Psoas muscle (tissue), 8 donors: Measurements from ENCODE around the gene DLX5. TPM values are rescaled to one million over a fixed set of nuclear protein-coding genes. Genes with fewer than 3 reads are reported as not detected.

Experiments used
- ATAC-seq, 4 donors: fragments of 200-7000 bp; cut with Tn5 transposase; one replicate each; pipeline ENCODE4 v1.9.1; 2020; ENCODE audit warnings: moderate library complexity in 3 of 4, mild to moderate bottlenecking in 2 of 4
- DNase-seq, 2 donors: peaks; one replicate each; pipeline ENCODE4 v3.0.0-alpha.2; 2020
- H3K27ac ChIP-seq: fragments of 200-600 bp; one replicate; pipeline ENCODE4 v1.8.0; 2022
- H3K27me3 ChIP-seq, 3 donors: fragments of 200-600 bp in 1 of 3; one replicate each; pipeline versions ENCODE4 v1.6.1 to v1.8.0; 2013 to 2022; ENCODE audit warnings: low read length in 2 of 3, mild to moderate bottlenecking in 2 of 3, moderate library complexity in 1 of 3; ENCODE audit not compliant: insufficient read depth in 3 of 3
- H3K36me3 ChIP-seq, 2 donors: fragments of 200-600 bp in 1 of 2; one replicate each; pipeline versions ENCODE4 v1.6.1 to v1.8.0; 2013 to 2022; ENCODE audit warnings: low read depth in 1 of 2, mild to moderate bottlenecking in 1 of 2, moderate library complexity in 1 of 2; ENCODE audit not compliant: insufficient read depth in 1 of 2
- H3K4me1 ChIP-seq: fragments of 200-600 bp; one replicate; pipeline ENCODE4 v1.8.0; 2022
- H3K4me3 ChIP-seq: fragments of 200-600 bp; one replicate; pipeline ENCODE4 v1.8.0; 2022; ENCODE audit warnings: mild to moderate bottlenecking
- H3K9me3 ChIP-seq: fragments of 200-600 bp; one replicate; pipeline ENCODE4 v1.8.0; 2022
- WGBS, 3 donors: extraction: QIAGEN DNeasy Blood & Tissue Kit; methylation state at CpG; one replicate each; pipeline versions ENCODE4 v1.1.6 to v1.1.7; 2013; 5-methylcytosine and 5-hydroxymethylcytosine counted together
- intact Hi-C, 2 donors: fragments of 100-400 bp; cut with DNase I; formaldehyde crosslinking; loops; one replicate each; pipeline versions ENCODE4 v1.11.0 to v1.14.2; 2022
- polyA plus RNA-seq, 3 donors: library from polyadenylated mRNA; stranded (reverse); fragments of 200-250 nt; gene quantifications; one replicate each; pipeline ENCODE4 v1.2.3, GENCODE V29; 2013
- total RNA-seq, 4 donors: library from RNA; stranded (reverse); fragmentation: NEBNext Ultra II Directional in 2 of 4; extraction: Animal tissue kit (Norgen Biotek cat#: 25700) in 2 of 4; gene quantifications; one replicate each; pipeline versions ENCODE4 v1.2.1 to v1.2.4, GENCODE V29; 2021 to 2023
- TF ChIP-seq, protein P1 (sequence below): fragments of 200-600 bp; IDR thresholded peaks from one replicate; pipeline ENCODE4 v1.8.0; 2022; ENCODE audit warnings: antibody characterized with exemption
- donor health status: healthy with polysubstance abuse.
- donor health status: DM: no; HTN: no; CAD: no; lungs with moderate emphysema.
- donor health status: Bipolar disorder and iron deficiency.
- donor health status: healthy.
- donor health status: DM: yes; HTN: yes; CAD: no.
- donor health status: DM: no; HTN: no; CAD: no.
- donor health status: DM: no; HTN: no; CAD: no.
- donor health status: DM: yes; HTN: yes; CAD: no.

DLX5 gene
- total and polyA plus RNA-seq, 7 donors, result not detected

DNA sequence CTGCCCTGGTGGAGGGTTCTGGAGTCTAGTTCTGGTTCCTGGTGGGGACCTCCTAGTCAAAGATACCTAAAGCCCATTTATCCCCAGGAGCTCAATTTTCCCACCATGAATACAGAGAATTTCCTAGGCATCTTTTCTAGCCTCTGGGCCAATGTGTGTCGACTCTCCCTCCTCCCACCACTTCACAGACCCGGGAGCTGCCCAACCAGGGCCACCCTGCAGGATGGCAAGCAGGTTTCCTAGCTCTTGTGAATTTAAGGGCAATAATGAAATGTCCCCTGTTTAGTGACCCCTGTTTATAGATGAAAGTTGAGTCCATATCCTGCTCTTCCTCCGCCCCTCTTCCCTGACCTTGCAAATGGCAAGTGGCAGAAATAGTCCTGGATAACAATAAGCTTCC, 9.4 kb downstream of the DLX5 start:
- H3K9me3 ChIP-seq, result no peaks in the 10 kb centered on the region
- H3K27me3 ChIP-seq, result peaks cover 27 to 100% (median 39%) of the 10 kb centered on the region in 3 donors
- H3K27ac ChIP-seq, result no peak overlapping the region
- no peak for DNase-seq
- intact Hi-C loops, result no loop called here
- WGBS, 3 donors, result 7 to 14% (median 7%) methylated on average over 3 of the region's 3 CpGs
- no peak for ATAC-seq
- TF ChIP-seq, protein P1, sequence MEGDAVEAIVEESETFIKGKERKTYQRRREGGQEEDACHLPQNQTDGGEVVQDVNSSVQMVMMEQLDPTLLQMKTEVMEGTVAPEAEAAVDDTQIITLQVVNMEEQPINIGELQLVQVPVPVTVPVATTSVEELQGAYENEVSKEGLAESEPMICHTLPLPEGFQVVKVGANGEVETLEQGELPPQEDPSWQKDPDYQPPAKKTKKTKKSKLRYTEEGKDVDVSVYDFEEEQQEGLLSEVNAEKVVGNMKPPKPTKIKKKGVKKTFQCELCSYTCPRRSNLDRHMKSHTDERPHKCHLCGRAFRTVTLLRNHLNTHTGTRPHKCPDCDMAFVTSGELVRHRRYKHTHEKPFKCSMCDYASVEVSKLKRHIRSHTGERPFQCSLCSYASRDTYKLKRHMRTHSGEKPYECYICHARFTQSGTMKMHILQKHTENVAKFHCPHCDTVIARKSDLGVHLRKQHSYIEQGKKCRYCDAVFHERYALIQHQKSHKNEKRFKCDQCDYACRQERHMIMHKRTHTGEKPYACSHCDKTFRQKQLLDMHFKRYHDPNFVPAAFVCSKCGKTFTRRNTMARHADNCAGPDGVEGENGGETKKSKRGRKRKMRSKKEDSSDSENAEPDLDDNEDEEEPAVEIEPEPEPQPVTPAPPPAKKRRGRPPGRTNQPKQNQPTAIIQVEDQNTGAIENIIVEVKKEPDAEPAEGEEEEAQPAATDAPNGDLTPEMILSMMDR, result no peak
- peaks cover 15% of the 10 kb centered on the region for H3K4me1 ChIP-seq
- H3K4me3 ChIP-seq, result no peak overlapping the region
- no peaks in the 10 kb centered on the region for H3K36me3 ChIP-seq

DNA sequence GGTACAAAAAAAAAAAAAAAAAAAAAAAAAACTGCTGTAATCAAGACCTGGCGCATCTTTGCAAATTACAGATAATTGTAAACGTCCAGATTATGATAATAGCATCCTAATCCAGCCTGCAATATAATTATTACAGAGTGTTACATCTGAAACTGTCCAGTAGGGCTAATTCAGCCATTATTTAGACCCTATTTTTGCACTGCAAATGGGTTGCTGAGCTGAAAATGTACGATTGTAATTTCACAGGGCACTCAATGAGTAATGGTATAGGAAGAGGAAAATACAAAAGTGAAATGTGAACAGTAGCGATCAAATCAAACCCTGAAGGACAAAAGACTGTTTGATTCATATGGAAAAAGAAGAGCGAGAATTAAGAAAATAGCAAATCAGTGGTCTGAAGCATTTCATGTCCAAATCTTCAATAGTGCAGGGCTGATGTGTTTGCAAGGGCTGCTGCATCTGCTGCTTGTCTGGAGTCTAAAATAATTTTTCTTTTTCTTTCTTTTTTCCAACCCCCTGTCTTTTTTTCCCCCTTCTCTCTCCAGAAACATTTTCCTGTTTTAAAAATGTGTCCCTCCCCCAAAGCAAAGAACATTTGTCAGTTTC, 10.4 kb downstream of the DLX5 start:
- no peaks in the 10 kb centered on the region for H3K9me3 ChIP-seq
- 11 to 17% (median 14%) methylated on average over 5 of the region's 5 CpGs for WGBS, 3 donors
- peaks cover 28 to 100% (median 36%) of the 10 kb centered on the region in 3 donors for H3K27me3 ChIP-seq
- ATAC-seq (no peak), DNase-seq (no peak)
- H3K36me3 ChIP-seq, result no peaks in the 10 kb centered on the region
- TF ChIP-seq, protein P1, result no peak
- intact Hi-C loops, result no loop called here
- H3K4me3 ChIP-seq, result no peak overlapping the region
- H3K27ac ChIP-seq, result no peak overlapping the region
- peaks cover 15% of the 10 kb centered on the region for H3K4me1 ChIP-seq

DNA sequence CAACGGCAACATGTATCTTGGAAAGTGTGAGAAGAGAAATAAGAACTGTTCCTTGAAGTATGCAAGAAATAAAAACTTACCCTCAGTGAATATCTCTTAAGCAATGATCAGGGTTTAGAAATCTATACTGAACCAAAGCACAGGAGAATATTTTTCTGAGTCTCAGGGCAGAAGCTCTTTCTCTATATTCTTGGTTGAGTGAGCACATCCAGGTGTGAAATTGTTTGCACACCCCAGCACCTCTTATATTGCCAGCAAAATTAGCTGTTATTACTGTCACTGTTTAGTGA, 10.8 kb downstream of the DLX5 start:
- DNase-seq (no peak), ATAC-seq (no peak)
- Histone ChIP-seq H3K27me3 (peaks cover 28 to 99% (median 33%) of the 10 kb centered on the region in 3 donors), H3K36me3 (no peaks in the 10 kb centered on the region), H3K9me3 (no peaks in the 10 kb centered on the region), H3K27ac (no peak overlapping the region), H3K4me1 (peaks cover 15% of the 10 kb centered on the region), H3K4me3 (no peak overlapping the region)
- TF ChIP-seq, protein P1, result no peak
- WGBS, 3 donors, result 6 to 17% (median 16%) methylated on average over 1 of the region's 1 CpG
- intact Hi-C loops, result no loop called here

DNA sequence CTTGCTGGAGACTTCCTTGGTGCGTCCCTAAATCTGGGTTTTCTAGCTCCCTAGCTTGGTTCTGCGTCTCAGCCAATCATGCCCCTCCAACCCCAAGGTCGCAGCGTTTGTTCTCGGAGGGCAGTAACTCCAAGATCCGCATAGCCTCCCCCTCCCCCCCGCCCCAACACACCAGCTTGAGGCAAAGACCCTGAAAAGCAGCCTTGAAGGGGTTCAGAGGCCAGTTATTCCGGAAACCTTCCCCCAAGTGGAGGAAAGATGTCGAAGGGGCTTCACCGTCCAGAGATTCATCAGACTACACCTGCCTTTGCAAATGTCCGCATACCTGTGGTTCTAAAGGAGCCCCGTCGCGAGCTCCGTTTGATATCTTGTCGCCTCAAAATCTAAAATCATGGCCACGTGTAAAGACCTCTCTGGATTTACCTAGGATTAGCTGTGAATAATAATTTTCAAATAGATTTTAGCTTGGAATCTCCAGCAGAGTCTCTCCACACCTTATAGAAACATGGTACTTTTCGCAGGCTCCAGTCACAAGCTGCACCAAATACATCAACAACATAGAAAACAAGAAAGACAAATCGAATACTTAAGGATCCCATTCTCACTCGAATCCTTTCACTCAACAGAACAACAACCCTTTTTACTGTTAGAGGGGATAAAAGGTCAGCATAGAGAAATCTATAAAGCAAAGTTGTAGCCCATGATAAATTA, 11.3 kb downstream of the DLX5 start:
- WGBS, 3 donors, result 5 to 8% (median 5%) methylated on average over 20 of the region's 20 CpGs
- ATAC-seq, result no peak
- peaks cover 14% of the 10 kb centered on the region for H3K4me1 ChIP-seq
- no peaks in the 10 kb centered on the region for H3K36me3 ChIP-seq
- H3K27me3 ChIP-seq, result peaks cover 26 to 99% (median 31%) of the 10 kb centered on the region in 3 donors
- DNase-seq, result no peak
- TF ChIP-seq, protein P1, result no peak
- no peak overlapping the region for H3K4me3 ChIP-seq
- intact Hi-C loops, result no loop called here
- H3K9me3 ChIP-seq, result no peaks in the 10 kb centered on the region
- H3K27ac ChIP-seq, result no peak overlapping the region
